GM12878 (cell line): ENCODE data around the gene APC2. TPM values are rescaled to one million over a fixed set of nuclear protein-coding genes. Genes with fewer than 3 reads are reported as not detected.

ENCODE experiments used
- ATAC-seq: fragments of 200-7000 bp; cut with Tn5 transposase; 3 replicates; pipeline ENCODE4 v1.9.1; 2020; ENCODE audit warnings: mild to moderate bottlenecking, moderate library complexity
- BruUV-seq: library from RNA; stranded (reverse); fragments of 400-500 nt; replicated peaks from 2 replicates; lab custom pipeline; 2021; lab: Mats Ljungman, UMichigan
- CTCF ChIA-PET: fragments of 300-600 bp; sonication (Branson Sonifier 250); formaldehyde crosslinking; extraction: SDS; loops from one replicate; lab custom pipeline; 2021; ENCODE audit warnings: inconsistent platforms; lab: Yijun Ruan, JAX
- POLR2A ChIA-PET: fragments of 350-600 bp; formaldehyde crosslinking; extraction: SDS; loops from one replicate; lab custom pipeline; 2021; ENCODE audit warnings: inconsistent platforms; lab: Charles Lee
- RAD21 ChIA-PET: fragments of 300-600 bp; sonication (Branson Sonifier 250); formaldehyde crosslinking; loops from one replicate; lab custom pipeline; 2023; ENCODE audit warnings: antibody characterized with exemption; ENCODE audit not compliant: unreplicated experiment; lab: Charles Lee
- SMC1A ChIA-PET: fragments of 300-600 bp; sonication (Branson Sonifier 250); formaldehyde crosslinking; loops from one replicate; lab custom pipeline; 2023; ENCODE audit not compliant: unreplicated experiment, uncharacterized antibody; lab: Charles Lee
- DNase-seq: peaks from one replicate; pipeline ENCODE4 v3.0.0-alpha.2; 2011; ENCODE audit warnings: low read depth, low spot score
- FAIRE-seq: peaks from 3 replicates; lab custom pipeline; 2011; peaks lifted over from hg19 to GRCh38; lab: Jason Lieb, UNC
- H2AFZ ChIP-seq: 2 replicates; pipeline ENCODE4 v1.6.0; 2011; ENCODE audit warnings: low read depth, low read length, control low read depth; ENCODE audit not compliant: control insufficient read depth
- H3K27ac ChIP-seq: 2 replicates; pipeline ENCODE4 v1.5.1; 2011; ENCODE audit warnings: control low read depth; ENCODE audit not compliant: control insufficient read depth, insufficient read depth
- H3K27me3 ChIP-seq, 2 experiments: replicated peaks in 1 of 2; 2 replicates each; pipeline versions ENCODE4 v1.6.0 to v1.6.1; 2011; ENCODE audit warnings: low read length in 1 of 2; ENCODE audit not compliant: control insufficient read depth in 2 of 2, insufficient read depth in 2 of 2
- H3K36me3 ChIP-seq, 2 experiments: 2 replicates each; pipeline ENCODE4 v1.5.1; 2011; ENCODE audit warnings: low read length in 1 of 2; ENCODE audit not compliant: control insufficient read depth in 2 of 2, insufficient read depth in 2 of 2
- H3K4me1 ChIP-seq: 2 replicates; pipeline ENCODE4 v1.6.1; 2011; ENCODE audit warnings: mild to moderate bottlenecking, low read length, moderate library complexity, mixed read lengths; ENCODE audit not compliant: control insufficient read depth, insufficient read depth
- H3K4me2 ChIP-seq: 2 replicates; pipeline ENCODE4 v1.6.0; 2011; ENCODE audit warnings: control low read depth; ENCODE audit not compliant: control insufficient read depth, insufficient read depth
- H3K4me3 ChIP-seq: fragments of 200-600 bp; sonication (generic); 2 replicates; pipeline ENCODE4 v1.5.1; 2016
- H3K79me2 ChIP-seq: 2 replicates; pipeline ENCODE4 v1.6.0; 2011; ENCODE audit warnings: low read length; ENCODE audit not compliant: control insufficient read depth, insufficient read depth
- H3K9ac ChIP-seq: 2 replicates; pipeline ENCODE4 v1.8.0; 2011; ENCODE audit warnings: low read length, control low read depth, mixed read lengths; ENCODE audit not compliant: control insufficient read depth, insufficient read depth
- H3K9me3 ChIP-seq: replicated peaks from 3 replicates; pipeline ENCODE4 v1.5.1; 2011; ENCODE audit warnings: mild to moderate bottlenecking, low read length; ENCODE audit not compliant: control insufficient read depth, insufficient read depth
- H4K20me1 ChIP-seq: 2 replicates; pipeline ENCODE4 v1.6.0; 2011; ENCODE audit not compliant: control insufficient read depth, insufficient read depth
- EP300 ChIP-seq, 2 experiments: fragments of 150-350 bp in 1 of 2; IDR thresholded peaks; 2 replicates each; pipeline ENCODE4 v1.6.1; 2011 to 2012; ENCODE audit warnings: low read depth in 2 of 2, low read length in 2 of 2, borderline replicate concordance in 1 of 2, improper control_type of control experiment in 1 of 2, inconsistent platforms in 1 of 2; ENCODE audit not compliant: control insufficient read depth in 1 of 2
- HCFC1 ChIP-seq: fragments of 150-350 bp; IDR thresholded peaks from 2 replicates; pipeline ENCODE4 v1.6.1; 2014; ENCODE audit warnings: low read length
- IKZF2 ChIP-seq, 2 experiments: fragments of 450-650 bp; IDR thresholded peaks; 2 replicates each; pipeline ENCODE4 v1.6.1; 2017; ENCODE audit warnings: mild to moderate bottlenecking in 2 of 2, moderate library complexity in 2 of 2
- MXI1 ChIP-seq: fragments of 150-350 bp; IDR thresholded peaks from 2 replicates; pipeline ENCODE4 v1.6.1; 2011; ENCODE audit warnings: low read depth, mild to moderate bottlenecking, inconsistent platforms, low read length, improper control_type of control experiment
- NBN ChIP-seq: fragments of 450-650 bp; IDR thresholded peaks from 2 replicates; pipeline ENCODE4 v1.6.1; 2016
- USF1 ChIP-seq: IDR thresholded peaks from 2 replicates; pipeline ENCODE4 v1.6.1; 2011; ENCODE audit warnings: borderline replicate concordance, low read depth, mild to moderate bottlenecking, moderate library complexity, mixed read lengths, low read length; ENCODE audit not compliant: insufficient read depth; ENCODE audit errors: extremely low read length
- WGBS: methylation state at CpG from one replicate; pipeline ENCODE4 v1.1.6; 2016; ENCODE audit warnings: low lambda C conversion rate; ENCODE audit not compliant: insufficient replicate concordance, insufficient coverage; ENCODE audit errors: missing lambda C conversion rate; 5-methylcytosine and 5-hydroxymethylcytosine counted together
- in situ Hi-C: fragments of 300-500 bp; cut with MboI; formaldehyde crosslinking; loops from 9 replicates; pipeline ENCODE4 v1.14.3; 2018; ENCODE audit warnings: mixed read lengths
- intact Hi-C: fragments of 100-400 bp; cut with micrococcal nuclease; formaldehyde crosslinking; loops from one replicate; pipeline ENCODE4 v1.14.2; 2022; ENCODE audit not compliant: unreplicated experiment
- polyA plus RNA-seq, 11 experiments: library from polyadenylated mRNA; depleted of rRNA in 4 of 11; unstranded in 6 of 11; stranded (reverse) in 5 of 11; fragments of >200 nt; fragmentation: Nextera tagmentation in 4 of 11; fragmentation: Illumina TruSeq in 1 of 11; extraction: Ambion mirVana in 4 of 11; extraction: Trizol in 1 of 11; gene quantifications; 1 replicate in 1 of 11; 2 replicates in 10 of 11; pipeline versions ENCODE4 v1.2.1 to v1.2.3, GENCODE V29; 2011 to 2016; ENCODE audit warnings: inconsistent platforms in 2 of 11, missing spikeins in 2 of 11, low read depth in 1 of 11
- total RNA-seq, 4 experiments: library from RNA; depleted of rRNA in 3 of 4; stranded (reverse); fragments of >200 nt in 3 of 4; fragmentation: Illumina TruSeq in 1 of 4; extraction: Trizol in 1 of 4; gene quantifications; 2 replicates each; pipeline versions ENCODE4 v1.2.1 to v1.2.3, GENCODE V29; 2013 to 2021

Gene APC2
- total and polyA plus RNA-seq, 10 of the 15 experiments (the other 5 are each of a cell fraction or from before 2014, with no cell fraction given), result under 0.01 to 0.73 (median 0.04) TPM; not detected in 5

GRCh38 chr19:1505012-1505411 lies 55.1 kb downstream of the APC2 start:
- H3K27me3 ChIP-seq, result no peaks in the 10 kb centered on the region; a peak in 2 of 4 replicates
- CTCF ChIA-PET, result interaction anchor here (0.7 kb wide), 2 partner anchors 14 to 231 kb away, joined by 3 read pairs; no protein-coding TSS in a partner anchor
- SMC1A ChIA-PET, result no interaction called here
- TF ChIP-seq IKZF2 (IDR thresholded peaks at IDR 0.05), result no peak
- no peak for TF ChIP-seq USF1
- TF ChIP-seq NBN, result no peak
- TF ChIP-seq EP300 (IDR thresholded peaks at IDR 0.05; ENCODE audit: borderline replicate concordance in 1 of 2, control insufficient read depth in 1 of 2, low read depth in 2 of 2, low read length in 2 of 2), result no peak
- TF ChIP-seq HCFC1, result no peak
- TF ChIP-seq MXI1, result no peak
- TF ChIP-seq, all 136 proteins: peak for 0
- Histone ChIP-seq H2AFZ (no peak overlapping the region), H3K4me2 (no peak overlapping the region), H3K4me1 (no peaks in the 10 kb centered on the region), H3K27ac (no peak overlapping the region), H4K20me1 (no peaks in the 10 kb centered on the region), H3K36me3 (no peaks in the 10 kb centered on the region), H3K79me2 (no peaks in the 10 kb centered on the region), H3K9me3 (no peaks in the 10 kb centered on the region; the same call in 2 of the 3 replicates), H3K4me3 (no peak overlapping the region), H3K9ac (no peak overlapping the region)
- 40% methylated on average over 7 of the region's 8 CpGs for WGBS
- ChIA-PET POLR2A (no interaction called here), RAD21 (no interaction called here)
- DNase-seq (no peak), FAIRE-seq (no peak), ATAC-seq (no peak)
- BruUV-seq, result no TSS peak
- in situ Hi-C loops, result no loop called here
- intact Hi-C loops, result no loop called here
